ENCODE measurements around the gene CALD1.

CALD1 gene

DNA sequence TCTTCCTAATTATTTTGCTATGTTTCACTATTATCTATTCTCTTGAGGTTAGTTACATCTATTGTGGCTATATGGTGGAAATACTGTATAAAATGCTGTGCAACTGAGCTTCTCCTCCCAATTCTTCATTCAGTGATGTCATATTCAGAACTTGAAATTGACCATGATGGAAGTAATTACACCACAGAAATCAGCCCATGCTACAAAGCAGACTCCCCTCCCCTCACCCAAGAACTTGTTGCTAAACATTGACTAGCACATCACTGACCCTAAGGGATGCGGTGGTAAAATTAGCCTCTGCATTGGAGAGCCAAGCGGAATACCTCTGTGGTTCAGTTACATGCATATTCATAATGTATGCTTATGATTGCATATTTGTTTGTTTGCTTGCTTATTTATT is 8.8 kb downstream of the CALD1 start:
- TF ChIP-seq ESRRG (CRISPR knock-in tag; IDR thresholded peaks at IDR 0.05) (no peak), TOX (CRISPR knock-in tag; IDR thresholded peaks at IDR 0.05; ENCODE audit: borderline replicate concordance) (no peak), CREB5 (CRISPR knock-in tag; IDR thresholded peaks at IDR 0.05; ENCODE audit: low read depth) (no peak), PATZ1 (CRISPR knock-in tag; IDR thresholded peaks at IDR 0.05; ENCODE audit: borderline replicate concordance) (no peak), ZNF565 (CRISPR knock-in tag; conservative IDR thresholded peaks at IDR 0.05; ENCODE audit: low read depth) (no peak), TCF4 (CRISPR knock-in tag; IDR thresholded peaks at IDR 0.05; ENCODE audit: borderline replicate concordance) (no peak), SNAI2 (CRISPR knock-in tag; IDR thresholded peaks at IDR 0.05) (no peak), ISL1 (CRISPR knock-in tag; IDR thresholded peaks at IDR 0.05) (no peak), BACH2 (CRISPR knock-in tag; IDR thresholded peaks at IDR 0.05; ENCODE audit: borderline replicate concordance) (no peak)
- TF ChIP-seq, protein P1, sequence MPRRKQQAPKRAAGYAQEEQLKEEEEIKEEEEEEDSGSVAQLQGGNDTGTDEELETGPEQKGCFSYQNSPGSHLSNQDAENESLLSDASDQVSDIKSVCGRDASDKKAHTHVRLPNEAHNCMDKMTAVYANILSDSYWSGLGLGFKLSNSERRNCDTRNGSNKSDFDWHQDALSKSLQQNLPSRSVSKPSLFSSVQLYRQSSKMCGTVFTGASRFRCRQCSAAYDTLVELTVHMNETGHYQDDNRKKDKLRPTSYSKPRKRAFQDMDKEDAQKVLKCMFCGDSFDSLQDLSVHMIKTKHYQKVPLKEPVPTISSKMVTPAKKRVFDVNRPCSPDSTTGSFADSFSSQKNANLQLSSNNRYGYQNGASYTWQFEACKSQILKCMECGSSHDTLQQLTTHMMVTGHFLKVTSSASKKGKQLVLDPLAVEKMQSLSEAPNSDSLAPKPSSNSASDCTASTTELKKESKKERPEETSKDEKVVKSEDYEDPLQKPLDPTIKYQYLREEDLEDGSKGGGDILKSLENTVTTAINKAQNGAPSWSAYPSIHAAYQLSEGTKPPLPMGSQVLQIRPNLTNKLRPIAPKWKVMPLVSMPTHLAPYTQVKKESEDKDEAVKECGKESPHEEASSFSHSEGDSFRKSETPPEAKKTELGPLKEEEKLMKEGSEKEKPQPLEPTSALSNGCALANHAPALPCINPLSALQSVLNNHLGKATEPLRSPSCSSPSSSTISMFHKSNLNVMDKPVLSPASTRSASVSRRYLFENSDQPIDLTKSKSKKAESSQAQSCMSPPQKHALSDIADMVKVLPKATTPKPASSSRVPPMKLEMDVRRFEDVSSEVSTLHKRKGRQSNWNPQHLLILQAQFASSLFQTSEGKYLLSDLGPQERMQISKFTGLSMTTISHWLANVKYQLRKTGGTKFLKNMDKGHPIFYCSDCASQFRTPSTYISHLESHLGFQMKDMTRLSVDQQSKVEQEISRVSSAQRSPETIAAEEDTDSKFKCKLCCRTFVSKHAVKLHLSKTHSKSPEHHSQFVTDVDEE (CRISPR knock-in tag; IDR thresholded peaks at IDR 0.05), result no peak
- TF ChIP-seq, protein P2, sequence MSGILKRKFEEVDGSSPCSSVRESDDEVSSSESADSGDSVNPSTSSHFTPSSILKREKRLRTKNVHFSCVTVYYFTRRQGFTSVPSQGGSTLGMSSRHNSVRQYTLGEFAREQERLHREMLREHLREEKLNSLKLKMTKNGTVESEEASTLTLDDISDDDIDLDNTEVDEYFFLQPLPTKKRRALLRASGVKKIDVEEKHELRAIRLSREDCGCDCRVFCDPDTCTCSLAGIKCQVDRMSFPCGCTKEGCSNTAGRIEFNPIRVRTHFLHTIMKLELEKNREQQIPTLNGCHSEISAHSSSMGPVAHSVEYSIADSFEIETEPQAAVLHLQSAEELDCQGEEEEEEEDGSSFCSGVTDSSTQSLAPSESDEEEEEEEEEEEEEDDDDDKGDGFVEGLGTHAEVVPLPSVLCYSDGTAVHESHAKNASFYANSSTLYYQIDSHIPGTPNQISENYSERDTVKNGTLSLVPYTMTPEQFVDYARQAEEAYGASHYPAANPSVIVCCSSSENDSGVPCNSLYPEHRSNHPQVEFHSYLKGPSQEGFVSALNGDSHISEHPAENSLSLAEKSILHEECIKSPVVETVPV (CRISPR knock-in tag; IDR thresholded peaks at IDR 0.05), result no peak
- TF ChIP-seq, protein P3, sequence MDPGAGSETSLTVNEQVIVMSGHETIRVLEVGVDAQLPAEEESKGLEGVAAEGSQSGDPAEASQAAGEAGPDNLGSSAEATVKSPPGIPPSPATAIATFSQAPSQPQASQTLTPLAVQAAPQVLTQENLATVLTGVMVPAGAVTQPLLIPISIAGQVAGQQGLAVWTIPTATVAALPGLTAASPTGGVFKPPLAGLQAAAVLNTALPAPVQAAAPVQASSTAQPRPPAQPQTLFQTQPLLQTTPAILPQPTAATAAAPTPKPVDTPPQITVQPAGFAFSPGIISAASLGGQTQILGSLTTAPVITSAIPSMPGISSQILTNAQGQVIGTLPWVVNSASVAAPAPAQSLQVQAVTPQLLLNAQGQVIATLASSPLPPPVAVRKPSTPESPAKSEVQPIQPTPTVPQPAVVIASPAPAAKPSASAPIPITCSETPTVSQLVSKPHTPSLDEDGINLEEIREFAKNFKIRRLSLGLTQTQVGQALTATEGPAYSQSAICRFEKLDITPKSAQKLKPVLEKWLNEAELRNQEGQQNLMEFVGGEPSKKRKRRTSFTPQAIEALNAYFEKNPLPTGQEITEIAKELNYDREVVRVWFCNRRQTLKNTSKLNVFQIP (CRISPR knock-in tag; IDR thresholded peaks at IDR 0.05; ENCODE audit: borderline replicate concordance, low read depth), result no peak
- ATAC-seq, result no peak

- ATAC-seq, result peak; percentile 66
Measured at GRCh38 chr7:134789967-134790685, 10.7 kb downstream of the CALD1 start.

More at GRCh38 chr7:134789967-134790685, 10.7 kb downstream of the CALD1 start:
- peak; percentile 90; the same call in 1 of the 2 replicates for TF ChIP-seq CSDC2 (CRISPR knock-in tag; IDR thresholded peaks at IDR 0.05)
- TF ChIP-seq GLIS3 (CRISPR knock-in tag; IDR thresholded peaks at IDR 0.05), result peak; percentile 62; the same call in 1 of the 2 replicates
- no peak for TF ChIP-seq ESRRG (CRISPR knock-in tag; IDR thresholded peaks at IDR 0.05)
- TF ChIP-seq SNAI2 (CRISPR knock-in tag; IDR thresholded peaks at IDR 0.05), result 0 out of 2 replicates have a peak, but pooled peaks have one; percentile 23
- no peak for TF ChIP-seq TCF4 (CRISPR knock-in tag; IDR thresholded peaks at IDR 0.05; ENCODE audit: borderline replicate concordance)
- TF ChIP-seq ISL1 (CRISPR knock-in tag; IDR thresholded peaks at IDR 0.05), result peak; percentile 75
- TF ChIP-seq, protein P1 (CRISPR knock-in tag; IDR thresholded peaks at IDR 0.05), result no peak; the same call in 1 of the 2 replicates
- TF ChIP-seq ZFP3 (CRISPR knock-in tag; IDR thresholded peaks at IDR 0.05), result 0 out of 2 replicates have a peak, but pooled peaks have one; percentile 47
- TF ChIP-seq CREB5 (CRISPR knock-in tag; IDR thresholded peaks at IDR 0.05; ENCODE audit: low read depth), result no peak
- no peak for TF ChIP-seq BACH2 (CRISPR knock-in tag; IDR thresholded peaks at IDR 0.05; ENCODE audit: borderline replicate concordance)
- 0 out of 2 replicates have a peak, but pooled peaks have one; percentile 34 for TF ChIP-seq ZC3H10 (CRISPR knock-in tag; IDR thresholded peaks at IDR 0.05)
- peak; percentile 57 for TF ChIP-seq TOX (CRISPR knock-in tag; IDR thresholded peaks at IDR 0.05; ENCODE audit: borderline replicate concordance)

All from SK-N-SH treated with all-trans-retinoic acid at 6 μM for 48 hours (cell line).